ENCODE data around the gene GSTA5.
"Not testable (repeated sequence)": the region's sequence is repeated elsewhere in the genome, so short reads cannot be mapped to it uniquely, and the experiment has no call there.

- TF ChIP-seq EZH2 (IDR thresholded peaks at IDR 0.05; ENCODE audit: borderline replicate concordance, low read length); CTCF (IDR thresholded peaks at IDR 0.05; ENCODE audit: low read length): not testable (repeated sequence)
These were observed 57.8 kb downstream of the GSTA5 start for GRCh38 chr6:52782696-52783274.

Measured in OCI-LY1 (cell line).